GM12873 (cell line): ENCODE measurements around the gene SERF2.

ENCODE experiments used
- CTCF ChIP-seq: IDR thresholded peaks from 2 replicates; pipeline ENCODE4 v1.5.1; 2012; ENCODE audit warnings: low read depth, mild to moderate bottlenecking, moderate library complexity, low read length, control low read depth; ENCODE audit not compliant: insufficient read depth; ENCODE audit errors: missing control alignments

The SERF2 gene

GRCh38 chr15:43769584-43770228 is 22.4 kb upstream of the SERF2 start:
- peak; percentile 86 for TF ChIP-seq CTCF

- TF ChIP-seq CTCF = no peak
These were observed 20.3 kb upstream of the SERF2 start for GRCh38 chr15:43771816-43772215.

- no peak for TF ChIP-seq CTCF
These were observed 19.5 kb upstream of the SERF2 start for GRCh38 chr15:43772624-43773023.

GRCh38 chr15:43774062-43774461 is 18.1 kb upstream of the SERF2 start:
- TF ChIP-seq CTCF = no peak

DNA sequence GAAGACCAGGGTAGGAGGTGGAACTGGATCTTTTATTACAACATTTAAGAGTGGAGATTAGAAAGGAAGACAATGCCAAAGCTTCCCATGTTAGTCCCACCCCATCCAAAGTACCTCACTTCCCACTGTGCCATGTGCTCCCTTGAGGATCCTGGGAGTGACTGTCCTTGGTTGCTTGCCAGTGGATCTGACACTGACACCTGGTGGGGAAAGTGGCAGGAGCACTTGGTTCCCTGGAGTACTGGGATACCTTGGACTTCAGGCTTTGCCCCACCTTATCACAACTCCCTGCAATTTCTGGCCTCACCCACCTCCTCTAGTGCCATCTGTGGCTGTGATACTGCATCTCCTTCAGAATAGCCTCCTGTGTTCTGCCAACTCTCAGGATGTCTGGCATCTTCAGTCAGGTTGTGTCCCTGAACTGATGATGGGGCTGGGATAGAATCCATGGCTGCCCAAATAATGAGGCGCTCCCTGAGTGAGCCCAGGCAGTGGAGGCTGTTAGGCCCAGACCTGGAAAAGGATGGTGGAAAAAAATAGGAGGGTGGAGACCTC is 16.6 kb upstream of the SERF2 start:
- TF ChIP-seq CTCF = peak; percentile 50

GRCh38 chr15:43776101-43776717 is 15.9 kb upstream of the SERF2 start:
- no peak for TF ChIP-seq CTCF

DNA sequence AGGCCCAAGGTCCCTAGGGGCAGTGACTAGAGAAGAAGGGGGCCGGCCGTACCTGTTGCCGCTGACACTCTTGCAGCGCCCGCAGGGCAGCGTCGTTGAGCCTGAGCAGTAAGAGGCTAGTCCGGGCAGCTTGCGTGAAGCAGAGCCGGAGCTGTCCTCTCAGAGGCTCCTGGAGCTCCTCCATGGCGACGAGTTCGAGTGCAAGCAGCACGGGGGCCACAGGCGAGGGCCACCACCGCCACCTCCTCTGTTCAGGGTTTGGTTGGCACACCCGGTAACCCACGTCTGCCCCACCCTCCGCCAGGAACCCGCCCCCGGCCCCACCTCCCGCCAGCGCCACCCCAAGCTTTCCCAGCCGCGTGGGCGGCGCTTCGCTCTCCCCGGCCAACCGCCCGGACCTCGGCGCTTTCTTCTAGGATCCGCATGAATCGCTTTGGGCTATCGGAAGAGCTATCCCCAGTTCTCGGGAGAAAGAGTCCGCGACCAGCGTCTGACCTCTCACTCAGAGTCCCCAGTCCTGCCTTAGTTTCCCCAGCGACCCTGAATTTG is 15.3 kb upstream of the SERF2 start, which contains the start of gene ELL3:
TSS of gene ELL3 (minus strand) at position 249 of the 549 bp plus-strand sequence. CDS start at position 184, 65 bp downstream.
- TF ChIP-seq CTCF = no peak
